BLaER1 (cell line): ENCODE results near the gene PDZK1IP1.

Source experiments
- H3K27ac ChIP-seq: shearing (Covaris generic); formaldehyde crosslinking; 2 replicates; pipeline ENCODE4 v1.8.1; 2022
- H3K27me3 ChIP-seq: shearing (Covaris generic); formaldehyde crosslinking; 2 replicates; pipeline ENCODE4 v1.8.1; 2022
- H3K36me3 ChIP-seq: shearing (Covaris generic); formaldehyde crosslinking; 2 replicates; pipeline ENCODE4 v1.8.1; 2022
- H3K4me1 ChIP-seq: shearing (Covaris generic); formaldehyde crosslinking; 2 replicates; pipeline ENCODE4 v1.8.1; 2022
- H3K4me2 ChIP-seq: shearing (Covaris generic); formaldehyde crosslinking; 2 replicates; pipeline ENCODE4 v1.8.1; 2022
- H3K4me3 ChIP-seq: shearing (Covaris generic); formaldehyde crosslinking; 2 replicates; pipeline ENCODE4 v1.8.1; 2022
- H3K9ac ChIP-seq: shearing (Covaris generic); formaldehyde crosslinking; 2 replicates; pipeline ENCODE4 v1.8.1; 2022
- H3K9me3 ChIP-seq: shearing (Covaris generic); formaldehyde crosslinking; 2 replicates; pipeline ENCODE4 v1.8.1; 2022
- H4K20me1 ChIP-seq: shearing (Covaris generic); formaldehyde crosslinking; 2 replicates; pipeline ENCODE4 v1.8.1; 2022
- Cebpa-rat ChIP-seq: shearing (Covaris generic); IDR thresholded peaks from 2 replicates; pipeline ENCODE4 v1.8.1; 2022

PDZK1IP1 gene

GRCh38 chr1:47189844-47190508 is at the start of gene PDZK1IP1:
PDZK1IP1 (minus strand) TSS chr1:47190036; CDS start chr1:47189932, 104 bp downstream.
- Histone ChIP-seq H3K36me3 (no peaks in the 10 kb centered on the region), H3K4me2 (peak within 1 kb of the TSS; percentile 28), H3K4me1 (peaks cover 13% of the 10 kb centered on the region), H3K27ac (no peak within 1 kb of the TSS), H3K9me3 (no peaks in the 10 kb centered on the region), H4K20me1 (no peaks in the 10 kb centered on the region), H3K27me3 (no peaks in the 10 kb centered on the region), H3K4me3 (no peak within 1 kb of the TSS), H3K9ac (no peak within 1 kb of the TSS)
- no peak for TF ChIP-seq Cebpa-rat

GRCh38 chr1:47238935-47239592 is 49.2 kb upstream of the PDZK1IP1 start:
- Histone ChIP-seq H4K20me1 (no peaks in the 10 kb centered on the region), H3K4me3 (no peak overlapping the region), H3K27ac (no peak overlapping the region), H3K27me3 (peaks cover 17% of the 10 kb centered on the region), H3K4me2 (no peak overlapping the region; the same call in 1 of the 2 replicates), H3K9ac (no peak overlapping the region), H3K36me3 (no peaks in the 10 kb centered on the region), H3K9me3 (no peaks in the 10 kb centered on the region), H3K4me1 (peaks cover 17% of the 10 kb centered on the region)
- no peak for TF ChIP-seq Cebpa-rat

- peaks cover 3% of the 10 kb centered on the region for H4K20me1 ChIP-seq
- H3K9ac ChIP-seq: no peak overlapping the region
- no peak overlapping the region for H3K27ac ChIP-seq
- peaks cover 49% of the 10 kb centered on the region for H3K27me3 ChIP-seq
- peaks cover 9% of the 10 kb centered on the region; the same call in 1 of the 2 replicates for H3K9me3 ChIP-seq
- no peak overlapping the region for H3K4me3 ChIP-seq
- peaks cover 17% of the 10 kb centered on the region for H3K4me1 ChIP-seq
- no peak for TF ChIP-seq Cebpa-rat
- peak overlapping the region; percentile 65 for H3K4me2 ChIP-seq
- no peaks in the 10 kb centered on the region for H3K36me3 ChIP-seq
Observed at GRCh38 chr1:47235806-47236205, 46.0 kb upstream of the PDZK1IP1 start.

- no peak for TF ChIP-seq Cebpa-rat
- H3K9me3 ChIP-seq: peaks cover 13% of the 10 kb centered on the region; the same call in 1 of the 2 replicates
- H3K27me3 ChIP-seq: peaks cover 55% of the 10 kb centered on the region
- peaks cover 17% of the 10 kb centered on the region for H3K4me1 ChIP-seq
- peaks cover 8% of the 10 kb centered on the region for H4K20me1 ChIP-seq
- H3K4me3 ChIP-seq: no peak overlapping the region
- H3K9ac ChIP-seq: no peak overlapping the region
- no peaks in the 10 kb centered on the region for H3K36me3 ChIP-seq
- H3K4me2 ChIP-seq: peak overlapping the region; percentile 65
- H3K27ac ChIP-seq: no peak overlapping the region
Observed at GRCh38 chr1:47235241-47235681, 45.4 kb upstream of the PDZK1IP1 start.

GRCh38 chr1:47233186-47233585 is 43.4 kb upstream of the PDZK1IP1 start:
- TF ChIP-seq Cebpa-rat: no peak
- H3K4me2 ChIP-seq: no peak overlapping the region
- H3K4me1 ChIP-seq: peaks cover 11% of the 10 kb centered on the region
- H4K20me1 ChIP-seq: peaks cover 29% of the 10 kb centered on the region
- H3K4me3 ChIP-seq: no peak overlapping the region
- peaks cover 75% of the 10 kb centered on the region for H3K27me3 ChIP-seq
- no peak overlapping the region for H3K9ac ChIP-seq
- H3K9me3 ChIP-seq: peaks cover 13% of the 10 kb centered on the region; the same call in 1 of the 2 replicates
- H3K27ac ChIP-seq: no peak overlapping the region
- no peaks in the 10 kb centered on the region for H3K36me3 ChIP-seq

GRCh38 chr1:47232187-47232874 is 42.5 kb upstream of the PDZK1IP1 start, which contains the start of gene TAL1:
TAL1 (minus strand) TSS chr1:47232225; CDS start chr1:47225888, 6,337 bp downstream.
- Histone ChIP-seq H3K27ac (no peak within 1 kb of the TSS), H3K4me2 (peak within 1 kb of the TSS; percentile 29), H3K4me3 (no peak within 1 kb of the TSS)

GRCh38 chr1:47231301-47232186 is 41.7 kb upstream of the PDZK1IP1 start:
- Histone ChIP-seq H3K27ac (no peak overlapping the region), H3K4me3 (no peak overlapping the region), H3K4me1 (peaks cover 11% of the 10 kb centered on the region), H3K27me3 (peaks cover 92% of the 10 kb centered on the region), H4K20me1 (peaks cover 39% of the 10 kb centered on the region), H3K4me2 (peak overlapping the region; percentile 29), H3K9me3 (peaks cover 13% of the 10 kb centered on the region; the same call in 1 of the 2 replicates), H3K36me3 (no peaks in the 10 kb centered on the region), H3K9ac (no peak overlapping the region)
- peak; percentile 50; the same call in 1 of the 2 replicates for TF ChIP-seq Cebpa-rat

More at GRCh38 chr1:47232187-47232874, 42.5 kb upstream of the PDZK1IP1 start, which contains the start of gene TAL1:
- Histone ChIP-seq H3K4me1 (peaks cover 11% of the 10 kb centered on the region), H3K27me3 (peaks cover 84% of the 10 kb centered on the region), H3K9me3 (peaks cover 13% of the 10 kb centered on the region; the same call in 1 of the 2 replicates), H4K20me1 (peaks cover 36% of the 10 kb centered on the region), H3K9ac (no peak within 1 kb of the TSS), H3K36me3 (no peaks in the 10 kb centered on the region)
- no peak for TF ChIP-seq Cebpa-rat

GRCh38 chr1:47230692-47231300 is 41.0 kb upstream of the PDZK1IP1 start:
- Histone ChIP-seq H3K4me2 (no peak overlapping the region), H3K27ac (no peak overlapping the region), H3K9me3 (peaks cover 13% of the 10 kb centered on the region; the same call in 1 of the 2 replicates), H3K4me3 (no peak overlapping the region), H3K27me3 (peaks cover 99% of the 10 kb centered on the region), H3K4me1 (peaks cover 9% of the 10 kb centered on the region), H3K9ac (no peak overlapping the region), H4K20me1 (peaks cover 44% of the 10 kb centered on the region), H3K36me3 (no peaks in the 10 kb centered on the region)
- no peak for TF ChIP-seq Cebpa-rat
